NB4 (cell line): Measurements from ENCODE around the gene SLCO3A1.

Experiments
- MYC ChIP-seq: IDR thresholded peaks from 2 replicates; pipeline ENCODE4 v1.6.1; 2011; ENCODE audit warnings: low read depth, low read length
- POLR2A ChIP-seq: IDR thresholded peaks from 2 replicates; pipeline ENCODE4 v1.6.1; 2011; ENCODE audit warnings: mild to moderate bottlenecking; ENCODE audit not compliant: insufficient read length; ENCODE audit errors: extremely low read depth
- TF ChIP-seq, protein P1 (sequence below): IDR thresholded peaks from one replicate; pipeline ENCODE4 v1.5.1; 2012; ENCODE audit warnings: low read depth, low read length
- TF ChIP-seq, protein P2 (sequence below): IDR thresholded peaks from 2 replicates; pipeline ENCODE4 v1.6.1; 2011; ENCODE audit warnings: low read depth, low read length

DNA sequence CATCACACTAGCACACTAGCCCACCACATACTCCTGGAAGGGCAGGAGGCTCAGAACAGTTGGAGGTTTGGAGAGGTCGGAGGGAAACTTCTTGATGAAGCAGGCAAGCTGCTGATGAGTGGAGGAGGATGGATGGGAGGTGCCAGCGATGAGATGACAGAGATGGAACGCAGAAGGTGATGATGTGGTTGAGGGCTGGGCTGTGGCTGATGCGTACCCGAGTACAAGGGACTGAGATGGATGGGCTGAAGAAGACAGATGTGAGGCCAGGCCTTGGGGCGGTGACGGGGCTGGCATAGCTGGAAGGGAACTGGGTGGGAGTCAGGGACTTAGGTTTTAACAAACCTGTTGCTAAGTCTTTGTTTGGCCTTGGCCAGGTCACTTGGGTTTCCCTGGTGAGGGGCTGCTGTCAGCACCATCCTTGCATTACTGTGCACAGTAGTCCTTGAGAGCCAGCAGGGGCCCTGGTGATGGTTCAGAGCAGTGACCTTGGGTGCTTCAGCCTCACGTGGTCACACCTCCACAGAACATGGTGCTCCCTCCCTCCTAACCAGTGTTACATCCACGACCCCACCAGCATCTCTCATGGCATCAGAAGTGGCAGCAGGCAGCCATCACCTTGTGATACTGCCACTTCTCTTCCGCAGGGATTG, 164.5 kb downstream of the SLCO3A1 start:
- TF ChIP-seq, protein P1, sequence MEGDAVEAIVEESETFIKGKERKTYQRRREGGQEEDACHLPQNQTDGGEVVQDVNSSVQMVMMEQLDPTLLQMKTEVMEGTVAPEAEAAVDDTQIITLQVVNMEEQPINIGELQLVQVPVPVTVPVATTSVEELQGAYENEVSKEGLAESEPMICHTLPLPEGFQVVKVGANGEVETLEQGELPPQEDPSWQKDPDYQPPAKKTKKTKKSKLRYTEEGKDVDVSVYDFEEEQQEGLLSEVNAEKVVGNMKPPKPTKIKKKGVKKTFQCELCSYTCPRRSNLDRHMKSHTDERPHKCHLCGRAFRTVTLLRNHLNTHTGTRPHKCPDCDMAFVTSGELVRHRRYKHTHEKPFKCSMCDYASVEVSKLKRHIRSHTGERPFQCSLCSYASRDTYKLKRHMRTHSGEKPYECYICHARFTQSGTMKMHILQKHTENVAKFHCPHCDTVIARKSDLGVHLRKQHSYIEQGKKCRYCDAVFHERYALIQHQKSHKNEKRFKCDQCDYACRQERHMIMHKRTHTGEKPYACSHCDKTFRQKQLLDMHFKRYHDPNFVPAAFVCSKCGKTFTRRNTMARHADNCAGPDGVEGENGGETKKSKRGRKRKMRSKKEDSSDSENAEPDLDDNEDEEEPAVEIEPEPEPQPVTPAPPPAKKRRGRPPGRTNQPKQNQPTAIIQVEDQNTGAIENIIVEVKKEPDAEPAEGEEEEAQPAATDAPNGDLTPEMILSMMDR = no peak
- TF ChIP-seq, protein P2, sequence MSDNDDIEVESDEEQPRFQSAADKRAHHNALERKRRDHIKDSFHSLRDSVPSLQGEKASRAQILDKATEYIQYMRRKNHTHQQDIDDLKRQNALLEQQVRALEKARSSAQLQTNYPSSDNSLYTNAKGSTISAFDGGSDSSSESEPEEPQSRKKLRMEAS = no peak
- no peak for TF ChIP-seq POLR2A
- TF ChIP-seq MYC = no peak
